Putamen (tissue), 1 donor: ENCODE measurements around the gene AKR1C2.
A peak's percentile ranks its signal among the peaks of the same experiment; 100 is the strongest.
"Not testable (repeated sequence)": the region's sequence is repeated elsewhere in the genome, so short reads cannot be mapped to it uniquely, and the experiment has no call there.

Experiments
- DNase-seq: peaks from one replicate; pipeline ENCODE4 v3.0.0-alpha.2; 2016; ENCODE audit warnings: low spot score

The AKR1C2 gene

DNA sequence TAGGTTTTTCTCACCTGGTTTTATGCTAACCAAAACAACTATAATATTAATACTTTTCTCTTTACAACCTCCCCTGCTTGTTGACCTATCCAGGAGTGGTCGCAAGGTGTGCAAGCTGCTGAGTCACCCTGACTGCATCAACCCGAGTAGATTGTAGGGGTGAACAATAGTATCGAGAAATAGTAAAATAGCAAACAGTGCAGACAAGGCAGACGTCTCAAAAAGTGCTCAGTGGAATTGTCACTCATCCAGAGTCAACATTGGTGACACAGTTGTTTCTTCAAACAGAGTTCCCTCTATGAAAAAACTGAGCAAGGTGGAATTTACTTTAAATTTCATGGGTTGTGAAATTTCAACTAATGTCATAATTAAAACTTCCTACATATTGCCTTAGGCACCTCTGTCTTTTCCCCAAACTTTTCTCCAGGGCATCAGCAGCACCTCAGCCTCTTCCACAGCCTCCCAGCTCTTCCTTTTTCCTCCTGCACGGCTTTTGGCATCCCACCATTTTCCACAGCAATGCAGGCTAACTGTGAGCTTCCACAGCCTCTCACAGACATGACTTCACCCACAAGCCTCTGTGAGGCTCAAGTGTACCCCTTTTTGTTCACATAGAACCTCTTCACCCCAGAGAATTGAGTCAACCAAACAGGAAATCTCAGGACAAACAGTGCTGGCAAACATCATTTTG, 46.6 kb downstream of the AKR1C2 start:
- not testable (repeated sequence) for DNase-seq

DNA sequence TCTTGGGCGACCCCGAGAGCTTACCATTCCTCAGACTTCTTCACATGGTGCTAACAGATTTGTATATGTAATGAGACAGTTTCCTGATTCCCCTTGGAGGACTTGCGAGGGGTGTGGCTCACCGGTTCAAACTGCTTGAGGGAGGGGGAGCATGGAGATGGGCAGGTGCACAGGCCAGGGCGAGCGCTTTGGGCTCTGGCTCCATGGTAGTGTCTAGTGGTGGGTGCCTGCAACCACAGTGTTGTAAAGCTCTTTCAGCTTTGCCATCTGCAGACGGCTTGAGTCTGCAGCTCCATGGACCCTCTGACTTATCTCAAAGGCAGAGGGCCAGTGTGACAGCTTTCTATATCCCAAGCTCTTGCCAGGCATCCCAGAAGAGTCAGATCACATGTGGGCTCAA, 47.6 kb downstream of the AKR1C2 start:
- not testable (repeated sequence) for DNase-seq

DNA sequence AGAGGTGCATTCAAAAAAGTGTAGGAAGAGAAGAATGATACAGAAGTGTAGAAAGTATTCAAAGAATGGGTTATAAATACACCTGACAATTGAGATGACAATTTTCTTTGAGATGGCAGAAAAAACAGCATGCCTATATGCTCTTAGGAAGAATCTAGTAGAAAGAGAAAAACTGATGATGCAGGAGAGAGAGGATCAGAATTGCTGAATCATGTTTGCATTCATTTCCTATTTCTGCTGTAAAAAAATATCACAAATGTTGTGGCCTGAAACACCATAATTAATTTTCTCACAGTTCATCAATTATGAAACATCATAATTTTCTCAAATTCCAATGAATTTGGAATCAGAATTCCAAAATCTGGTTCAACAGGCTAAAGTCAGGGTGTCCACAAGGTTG, 50.3 kb downstream of the AKR1C2 start:
- DNase-seq, result no peak

DNA sequence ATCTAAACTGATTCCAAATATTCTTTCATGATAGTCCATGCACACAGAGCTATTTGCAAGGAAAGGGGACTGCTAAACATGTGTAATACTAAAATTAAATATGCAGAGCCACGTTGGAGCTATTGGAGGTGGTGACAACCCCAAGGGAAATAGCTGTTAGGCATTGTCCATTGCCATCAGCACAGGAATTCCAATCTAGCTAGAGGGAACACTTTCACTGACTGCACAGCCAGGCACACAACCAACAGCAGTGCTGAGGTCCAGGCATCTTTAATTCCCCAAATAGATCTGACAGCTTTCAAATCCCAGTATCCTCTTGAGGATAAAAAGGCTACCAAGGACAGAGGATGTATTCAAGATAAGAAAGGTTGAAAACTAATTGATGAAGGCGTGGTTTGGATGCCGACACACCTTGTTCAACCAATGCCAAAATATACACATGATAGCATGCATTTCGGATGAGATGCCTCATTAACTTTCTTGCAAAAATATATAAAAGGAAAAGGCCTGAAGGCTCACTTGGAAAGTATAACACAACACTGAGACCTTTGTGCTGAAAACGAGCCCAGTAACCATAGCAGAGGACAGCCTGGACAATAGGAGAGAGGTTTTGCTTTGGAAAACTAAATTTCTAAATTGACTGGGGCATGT, 52.0 kb downstream of the AKR1C2 start:
- not testable (repeated sequence) for DNase-seq

DNA sequence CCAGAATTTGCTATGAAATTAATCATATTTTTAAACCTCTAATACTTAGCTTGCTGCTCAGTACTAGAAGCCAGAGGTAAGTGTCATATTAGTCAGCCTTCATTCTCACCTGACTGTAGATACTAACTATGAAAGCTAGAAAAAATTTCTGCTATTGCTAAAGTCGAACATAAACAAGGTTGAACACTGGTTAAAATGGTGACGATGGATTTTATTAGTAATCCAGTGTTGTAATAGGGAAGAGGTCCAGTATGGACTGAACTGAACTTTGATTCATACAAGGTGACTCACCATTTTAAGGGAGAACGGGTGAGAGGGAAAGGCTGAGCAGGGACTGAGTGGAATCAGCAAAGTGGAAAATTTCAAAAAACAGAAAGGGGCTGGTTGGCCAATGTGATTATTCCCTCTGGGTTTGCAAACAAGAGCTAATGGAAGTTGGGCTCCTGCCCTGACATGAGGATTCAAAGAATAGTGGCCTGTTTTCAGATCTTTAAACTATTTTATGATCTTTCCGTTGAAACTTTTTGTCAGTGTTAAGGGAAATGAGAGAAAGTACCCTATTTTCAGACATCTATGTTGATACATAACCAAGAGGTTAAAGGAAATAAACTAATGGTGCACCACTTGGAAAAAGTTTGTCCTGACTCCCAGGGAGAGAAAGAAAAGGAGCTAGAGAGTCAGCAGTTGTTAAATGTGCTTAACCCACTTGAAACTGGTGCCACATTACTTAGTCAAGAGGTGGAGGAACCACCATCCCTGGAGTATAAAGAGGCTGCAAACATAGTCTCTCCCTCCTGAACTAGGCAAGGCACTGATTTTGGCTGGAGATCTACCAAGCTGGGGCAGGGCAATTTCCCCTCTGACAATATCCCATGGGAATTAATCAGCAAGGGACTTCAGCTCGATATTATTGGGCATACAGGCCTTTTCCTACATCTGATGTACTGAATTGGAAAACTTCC, 55.7 kb downstream of the AKR1C2 start:
- DNase-seq, result peak; percentile 12

DNA sequence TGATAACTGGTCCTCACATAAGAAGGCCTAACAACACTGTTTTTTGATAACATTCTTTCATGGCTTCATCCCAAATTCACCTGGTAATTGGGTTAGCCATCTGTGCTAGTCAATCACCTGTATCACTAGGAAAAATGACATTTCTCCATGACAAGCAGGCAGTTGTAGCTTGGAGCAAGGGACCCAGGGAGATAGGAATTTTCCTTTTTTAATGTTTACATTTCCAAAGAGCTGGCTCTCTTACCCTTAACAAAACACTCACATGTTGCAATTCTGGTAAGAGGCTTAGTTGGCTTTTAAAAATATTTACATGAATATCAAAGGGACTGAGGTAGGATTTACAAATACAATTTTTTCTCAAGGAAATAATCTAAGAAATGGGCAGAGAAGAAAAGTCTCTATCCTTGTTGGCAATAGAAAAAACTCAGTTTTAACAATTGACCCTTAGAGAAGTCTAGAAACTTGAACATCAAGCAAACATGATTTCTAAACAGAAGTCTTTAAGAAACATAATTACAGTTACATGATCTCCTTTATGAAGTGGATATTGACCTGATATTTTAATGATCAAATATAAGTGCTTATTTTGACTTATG, 56.5 kb downstream of the AKR1C2 start:
- DNase-seq, result no peak

DNA sequence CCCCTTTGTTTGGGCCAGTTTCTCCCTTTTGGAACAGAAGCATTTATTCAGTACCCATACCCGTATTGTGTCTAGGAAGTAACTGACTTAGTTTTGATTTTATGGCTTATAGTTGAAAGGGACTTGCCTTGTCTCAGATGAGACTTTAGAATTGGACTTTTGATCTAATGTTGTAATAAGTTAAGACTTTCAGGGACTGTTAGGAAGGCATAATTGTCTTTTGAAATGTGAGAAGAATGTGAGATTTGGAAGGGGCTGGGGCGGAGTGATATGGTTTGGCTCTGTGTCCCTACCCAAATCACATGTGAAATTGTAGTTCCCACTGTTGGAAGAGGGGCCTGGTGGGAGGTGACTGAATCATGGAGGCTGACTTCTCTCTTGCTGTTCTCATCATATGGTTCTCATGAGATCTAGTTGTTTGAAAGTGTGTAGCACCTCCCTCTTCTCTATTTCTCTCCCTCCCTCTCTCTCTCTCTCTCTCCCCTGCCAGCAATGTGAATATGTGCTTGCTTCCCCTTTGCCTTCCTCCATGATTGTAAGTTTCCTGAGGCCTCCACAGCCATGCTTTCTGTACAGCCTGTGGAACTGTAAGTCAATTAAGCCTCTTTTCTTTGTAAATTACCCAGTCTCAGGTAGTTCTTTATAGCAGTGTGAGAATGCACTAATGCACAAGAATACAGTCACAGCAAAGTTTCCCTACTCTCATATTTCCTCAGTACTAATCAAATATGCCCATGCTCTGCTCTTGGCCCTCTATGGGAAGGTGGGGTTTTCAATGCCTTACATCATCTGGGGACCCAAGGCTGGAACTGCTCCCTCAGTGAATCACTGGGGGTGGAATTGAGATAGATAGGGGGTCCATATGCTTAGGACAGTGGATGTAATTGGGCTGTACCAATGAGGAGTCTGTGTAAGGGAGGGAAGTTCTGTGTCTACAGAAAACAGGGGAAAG, 57.6 kb downstream of the AKR1C2 start:
- no peak for DNase-seq

DNA sequence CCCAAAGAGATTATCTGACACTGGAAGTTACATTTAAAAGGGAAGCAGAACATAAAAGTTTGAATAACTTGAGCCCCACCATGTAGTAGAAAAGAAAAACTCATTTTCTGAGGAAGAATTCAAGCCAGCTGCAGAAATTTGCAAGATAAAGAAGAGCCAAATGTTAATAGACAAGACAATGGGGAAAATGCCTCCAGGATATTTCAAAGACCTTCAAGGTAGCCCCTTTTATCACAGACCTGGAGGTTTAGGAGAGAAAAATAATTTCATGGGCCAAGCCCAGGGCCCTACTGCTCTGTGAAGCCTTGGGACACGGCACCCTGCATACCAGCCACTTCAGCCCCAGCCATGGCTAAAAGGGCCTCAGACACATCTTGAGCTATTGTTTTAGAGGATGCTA, 58.8 kb downstream of the AKR1C2 start:
- no peak for DNase-seq

DNA sequence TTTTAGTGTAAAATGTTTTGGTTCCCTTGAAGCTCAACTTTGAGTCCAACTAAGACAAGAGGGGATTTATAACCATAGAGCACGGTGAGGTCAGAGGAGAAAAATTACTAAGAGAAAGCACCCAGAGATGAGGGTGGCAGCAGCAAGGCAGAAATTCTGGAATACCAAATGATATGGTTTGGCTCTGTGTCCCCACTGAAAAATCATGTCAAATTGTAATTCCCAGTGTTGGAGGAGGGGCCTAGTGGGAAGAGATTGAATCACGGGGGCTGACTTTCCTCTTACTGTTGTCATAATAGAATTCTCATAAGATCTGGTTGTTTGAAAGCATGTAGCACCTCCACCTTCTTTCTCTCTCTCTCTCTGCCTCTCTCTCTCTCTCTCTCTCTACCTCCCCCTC, 59.8 kb downstream of the AKR1C2 start:
- no peak for DNase-seq

DNA sequence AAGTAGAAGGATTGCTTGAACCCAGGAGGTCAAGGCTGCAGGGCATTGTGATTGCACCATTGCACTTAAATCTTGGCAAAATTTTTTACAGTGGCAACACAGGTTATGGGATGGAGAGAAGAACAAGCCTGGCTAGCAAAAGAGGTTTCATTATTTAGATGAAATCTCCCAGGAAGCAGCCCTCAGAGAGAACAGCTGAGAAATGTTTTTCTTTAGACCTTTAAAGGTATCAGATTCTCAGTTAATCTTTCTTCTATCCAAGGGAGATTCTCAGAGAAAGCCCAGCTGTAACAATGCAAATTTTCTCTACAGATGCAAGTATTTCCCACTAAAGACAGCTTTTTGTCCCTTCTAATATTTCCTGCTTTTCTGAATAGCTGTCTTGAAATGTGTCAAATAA, 60.2 kb downstream of the AKR1C2 start:
- not testable (repeated sequence) for DNase-seq

DNA sequence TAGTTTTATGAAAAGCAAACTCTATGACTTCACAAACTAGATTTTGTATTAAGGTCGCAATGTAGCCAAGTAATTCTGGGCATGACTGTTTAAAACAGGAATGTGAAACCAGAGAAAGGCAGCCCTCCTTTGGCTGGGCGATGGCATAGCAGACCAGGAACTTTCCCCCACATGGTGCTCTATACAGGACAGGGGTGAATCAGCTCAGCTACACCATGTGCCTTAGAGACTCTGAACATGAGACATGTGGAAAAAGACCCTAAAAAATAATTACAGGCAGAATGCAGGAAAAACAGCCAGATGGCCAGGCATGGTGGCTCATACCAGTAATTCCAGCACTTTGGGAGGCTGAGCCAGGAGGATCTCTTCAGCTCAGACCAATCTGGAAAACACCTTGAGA, 60.7 kb downstream of the AKR1C2 start:
- not testable (repeated sequence) for DNase-seq

DNA sequence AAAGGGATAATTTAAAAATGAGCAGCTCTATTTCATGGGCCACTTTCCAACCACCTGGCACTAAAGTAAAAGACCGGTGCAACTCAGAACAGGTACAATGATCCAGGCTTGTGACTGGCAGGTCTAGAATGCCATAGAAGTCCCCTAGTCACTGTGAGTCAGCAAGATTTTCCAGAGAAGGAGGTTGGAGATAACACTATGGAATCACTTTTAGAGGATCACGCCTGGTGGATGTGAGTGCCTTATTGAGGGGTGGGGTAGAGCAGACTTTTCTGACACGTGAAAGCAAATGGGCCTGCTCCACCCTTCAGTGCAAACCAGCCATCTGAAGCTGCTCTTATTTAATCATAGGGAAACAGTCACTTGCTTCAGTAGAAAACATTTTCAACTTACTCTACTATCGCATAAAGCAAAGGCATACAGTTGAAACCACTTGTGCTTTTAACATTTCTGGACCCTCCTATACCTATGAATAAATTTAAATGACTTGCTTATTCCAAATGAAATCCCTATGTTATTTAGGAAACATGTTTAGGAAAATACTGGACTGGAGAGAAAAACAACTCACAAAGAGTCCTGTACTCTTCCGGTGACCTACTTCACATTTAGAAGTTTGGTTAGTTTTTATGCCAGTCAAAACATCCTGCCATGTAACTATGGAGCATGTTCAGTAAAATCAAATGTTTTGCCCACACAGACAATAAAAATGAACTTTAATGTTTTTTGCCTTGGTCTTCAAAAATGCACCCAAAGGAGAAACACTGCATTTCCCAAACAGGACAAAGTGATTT, 61.9 kb downstream of the AKR1C2 start:
- no peak for DNase-seq

DNA sequence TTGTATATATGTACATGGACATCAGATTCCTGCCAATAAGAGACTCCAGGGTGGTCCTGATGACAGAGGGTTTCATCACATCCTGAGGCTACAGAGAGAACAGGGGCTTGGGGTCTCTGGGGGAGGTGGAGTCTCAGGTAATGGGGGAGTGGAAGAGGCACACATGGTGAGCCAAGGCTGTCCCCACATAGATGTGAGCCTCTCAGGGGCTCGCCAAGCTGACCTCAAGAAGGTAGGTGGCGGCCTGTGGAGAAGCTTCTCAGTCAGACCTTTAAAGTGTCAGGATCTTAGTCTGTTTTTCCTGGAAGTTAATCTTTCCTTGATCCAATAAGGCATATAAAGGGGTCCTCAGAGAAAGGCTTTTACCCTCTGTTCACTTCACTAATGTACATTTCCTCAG, 62.7 kb downstream of the AKR1C2 start:
- DNase-seq, result not testable (repeated sequence)

DNA sequence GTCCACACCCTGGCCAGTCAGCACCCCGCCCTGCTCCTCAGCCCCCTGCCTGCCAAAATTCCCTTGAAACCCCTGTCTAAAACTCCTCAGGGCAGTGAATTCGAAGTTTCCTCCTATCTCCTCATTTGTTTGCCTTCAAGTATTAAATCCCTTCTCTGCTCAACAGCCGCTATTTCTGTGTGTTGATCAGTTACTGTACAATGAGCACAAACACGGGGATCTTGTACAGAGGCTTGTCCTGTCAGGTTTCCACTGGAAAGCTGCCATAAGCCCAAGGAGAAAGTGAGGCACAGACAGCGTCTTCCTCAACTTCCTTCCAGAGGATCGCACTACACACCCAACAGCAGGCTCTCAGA, 63.6 kb downstream of the AKR1C2 start:
- DNase-seq, result not testable (repeated sequence)

DNA sequence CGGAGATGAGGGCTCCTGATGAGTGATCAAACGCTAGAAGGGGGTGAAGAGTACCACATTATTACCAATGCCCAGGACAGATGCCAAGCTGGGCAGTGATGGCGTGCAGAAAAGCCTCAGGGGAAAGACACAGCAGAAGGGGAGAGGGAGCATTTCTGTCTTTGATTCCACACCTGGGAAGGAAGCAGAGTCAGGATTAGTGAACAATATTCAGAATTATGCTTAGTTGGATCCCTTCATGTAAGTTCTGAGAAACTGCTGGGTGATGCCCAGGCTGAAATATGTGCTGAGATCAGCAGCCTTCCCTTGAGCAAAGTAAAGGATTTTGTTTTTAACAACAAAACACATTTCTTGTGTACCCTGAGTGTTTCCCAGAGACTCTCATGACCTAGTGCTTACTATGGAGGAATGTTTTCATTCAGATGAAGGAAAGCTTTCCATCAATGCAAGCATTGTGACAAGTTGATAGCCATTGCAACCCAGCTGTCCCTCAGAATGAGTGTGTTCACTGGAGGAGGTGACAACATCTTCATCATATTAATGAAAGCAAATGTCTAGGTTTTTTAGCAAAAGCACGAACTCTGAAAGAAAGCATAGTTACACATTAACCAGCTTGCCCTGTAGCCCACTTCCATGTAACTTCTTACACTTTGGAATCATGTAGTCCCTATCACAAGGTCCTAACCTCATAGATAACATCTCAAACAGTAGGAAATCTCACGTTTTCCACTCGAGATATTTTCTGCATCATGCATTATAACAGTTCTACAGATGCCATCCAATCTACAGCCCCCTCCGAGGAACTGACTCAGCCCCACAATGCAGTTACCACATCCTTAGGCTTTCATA, 64.2 kb downstream of the AKR1C2 start:
- DNase-seq, result no peak
